Esophagus muscularis mucosa (tissue), 4 donors: ENCODE measurements around the gene TYMS. TPM values are rescaled to one million over a fixed set of nuclear protein-coding genes. Genes with fewer than 3 reads are reported as not detected.

ENCODE experiments used
- DNase-seq: peaks from one replicate; pipeline ENCODE4 v3.0.0-alpha.2; 2017; ENCODE audit errors: extremely low spot score
- H3K27ac ChIP-seq, 4 donors: fragments of 200-600 bp; sonication (generic); replicated peaks in 1 of 4; 1 replicate in 3 of 4; 2 replicates in 1 of 4; pipeline ENCODE4 v1.5.1; 2016 to 2019; ENCODE audit warnings: mild to moderate bottlenecking in 1 of 4
- H3K27me3 ChIP-seq, 4 donors: fragments of 200-600 bp; sonication (generic); one replicate each; pipeline versions ENCODE4 v1.5.1 to v1.6.0; 2016 to 2019
- H3K36me3 ChIP-seq, 4 donors: fragments of 200-600 bp; sonication (generic); one replicate each; pipeline ENCODE4 v1.5.1; 2016 to 2019
- H3K4me1 ChIP-seq, 4 donors: fragments of 200-600 bp; sonication (generic); one replicate each; pipeline ENCODE4 v1.5.1; 2016 to 2019
- H3K4me3 ChIP-seq, 4 donors: fragments of 200-600 bp; sonication (generic); 1 replicate in 2 of 4; 2 replicates in 2 of 4; pipeline ENCODE4 v1.5.1; 2016 to 2019; ENCODE audit warnings: mild to moderate bottlenecking in 4 of 4, moderate library complexity in 1 of 4
- H3K9me3 ChIP-seq, 4 donors: fragments of 200-600 bp; sonication (generic); 1 replicate in 3 of 4; 2 replicates in 1 of 4; pipeline ENCODE4 v1.5.1; 2016 to 2019
- EP300 ChIP-seq: sonication (generic); formaldehyde crosslinking; IDR thresholded peaks from one replicate; pipeline ENCODE4 v1.6.1; 2017; ENCODE audit warnings: antibody characterized with exemption
- POLR2A ChIP-seq: fragments of 450-650 bp; IDR thresholded peaks from one replicate; pipeline ENCODE4 v1.6.1; 2017; ENCODE audit warnings: antibody characterized with exemption, moderate library complexity, mild to moderate bottlenecking, low read depth
- POLR2AphosphoS5 ChIP-seq, 2 donors: sonication (generic); formaldehyde crosslinking; IDR thresholded peaks; one replicate each; pipeline ENCODE4 v1.6.1; 2017; ENCODE audit warnings: antibody characterized with exemption in 2 of 2
- WGBS: methylation state at CpG from one replicate; pipeline ENCODE4 v1.1.5; 2018; 5-methylcytosine and 5-hydroxymethylcytosine counted together
- intact Hi-C: fragments of 100-400 bp; cut with DNase I; formaldehyde crosslinking; loops from one replicate; pipeline ENCODE4 v1.15.1; 2023
- total RNA-seq, 4 donors: library from RNA; depleted of rRNA; stranded (reverse); fragments of >200 nt; gene quantifications; one replicate each; pipeline versions ENCODE4 v1.1.0 to v1.2.1, GENCODE V29; 2016
- TF ChIP-seq, protein P1 (sequence below), 3 experiments: fragments of 200-600 bp in 2 of 3; fragments of 450-650 bp in 1 of 3; sonication (generic) in 2 of 3; IDR thresholded peaks; one replicate each; pipeline ENCODE4 v1.5.1; 2017 to 2019; ENCODE audit warnings: antibody characterized with exemption in 3 of 3, mild to moderate bottlenecking in 2 of 3, moderate library complexity in 1 of 3

TYMS gene
- total RNA-seq, result 1 to 10 TPM in 3 of 4 donors, under 1 TPM in 1; 0.42 to 3.8 (median 2.2) TPM

DNA sequence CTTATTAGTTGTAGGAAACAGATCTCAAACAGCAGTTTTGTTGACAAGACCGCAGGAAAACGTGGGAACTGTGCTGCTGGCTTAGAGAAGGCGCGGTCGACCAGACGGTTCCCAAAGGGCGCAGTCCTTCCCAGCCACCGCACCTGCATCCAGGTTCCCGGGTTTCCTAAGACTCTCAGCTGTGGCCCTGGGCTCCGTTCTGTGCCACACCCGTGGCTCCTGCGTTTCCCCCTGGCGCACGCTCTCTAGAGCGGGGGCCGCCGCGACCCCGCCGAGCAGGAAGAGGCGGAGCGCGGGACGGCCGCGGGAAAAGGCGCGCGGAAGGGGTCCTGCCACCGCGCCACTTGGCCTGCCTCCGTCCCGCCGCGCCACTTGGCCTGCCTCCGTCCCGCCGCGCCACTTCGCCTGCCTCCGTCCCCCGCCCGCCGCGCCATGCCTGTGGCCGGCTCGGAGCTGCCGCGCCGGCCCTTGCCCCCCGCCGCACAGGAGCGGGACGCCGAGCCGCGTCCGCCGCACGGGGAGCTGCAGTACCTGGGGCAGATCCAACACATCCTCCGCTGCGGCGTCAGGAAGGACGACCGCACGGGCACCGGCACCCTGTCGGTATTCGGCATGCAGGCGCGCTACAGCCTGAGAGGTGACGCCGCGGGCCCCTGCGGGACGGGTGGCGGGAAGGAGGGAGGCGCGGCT is at the start of gene TYMS:
Gene TYMS (plus strand): TSS at position 343 of the 690 bp plus-strand sequence. CDS start 90 bp downstream, at position 433.
- Histone ChIP-seq H3K4me3 (peak within 1 kb of the TSS; percentile 65 to 85 (median 78)), H3K9me3 (no peaks in the 10 kb centered on the region), H3K27me3 (peaks cover 0 to 50% (median 3%) of the 10 kb centered on the region in 4 donors), H3K27ac (peak within 1 kb of the TSS in 3 of 4 donors; percentile 52 to 72 (median 53)), H3K4me1 (peaks cover 9 to 24% (median 19%) of the 10 kb centered on the region in 4 donors), H3K36me3 (no peaks in the 10 kb centered on the region)
- DNase-seq, result no peak
- WGBS, result 2% methylated on average over 21 of the region's 79 CpGs
- TF ChIP-seq POLR2AphosphoS5 (IDR thresholded peaks at IDR 0.05), result no peak
- TF ChIP-seq, protein P1, sequence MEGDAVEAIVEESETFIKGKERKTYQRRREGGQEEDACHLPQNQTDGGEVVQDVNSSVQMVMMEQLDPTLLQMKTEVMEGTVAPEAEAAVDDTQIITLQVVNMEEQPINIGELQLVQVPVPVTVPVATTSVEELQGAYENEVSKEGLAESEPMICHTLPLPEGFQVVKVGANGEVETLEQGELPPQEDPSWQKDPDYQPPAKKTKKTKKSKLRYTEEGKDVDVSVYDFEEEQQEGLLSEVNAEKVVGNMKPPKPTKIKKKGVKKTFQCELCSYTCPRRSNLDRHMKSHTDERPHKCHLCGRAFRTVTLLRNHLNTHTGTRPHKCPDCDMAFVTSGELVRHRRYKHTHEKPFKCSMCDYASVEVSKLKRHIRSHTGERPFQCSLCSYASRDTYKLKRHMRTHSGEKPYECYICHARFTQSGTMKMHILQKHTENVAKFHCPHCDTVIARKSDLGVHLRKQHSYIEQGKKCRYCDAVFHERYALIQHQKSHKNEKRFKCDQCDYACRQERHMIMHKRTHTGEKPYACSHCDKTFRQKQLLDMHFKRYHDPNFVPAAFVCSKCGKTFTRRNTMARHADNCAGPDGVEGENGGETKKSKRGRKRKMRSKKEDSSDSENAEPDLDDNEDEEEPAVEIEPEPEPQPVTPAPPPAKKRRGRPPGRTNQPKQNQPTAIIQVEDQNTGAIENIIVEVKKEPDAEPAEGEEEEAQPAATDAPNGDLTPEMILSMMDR (IDR thresholded peaks at IDR 0.05), result peak in 1 of 3 experiments; percentile 26
- intact Hi-C loops, result no loop called here

DNA sequence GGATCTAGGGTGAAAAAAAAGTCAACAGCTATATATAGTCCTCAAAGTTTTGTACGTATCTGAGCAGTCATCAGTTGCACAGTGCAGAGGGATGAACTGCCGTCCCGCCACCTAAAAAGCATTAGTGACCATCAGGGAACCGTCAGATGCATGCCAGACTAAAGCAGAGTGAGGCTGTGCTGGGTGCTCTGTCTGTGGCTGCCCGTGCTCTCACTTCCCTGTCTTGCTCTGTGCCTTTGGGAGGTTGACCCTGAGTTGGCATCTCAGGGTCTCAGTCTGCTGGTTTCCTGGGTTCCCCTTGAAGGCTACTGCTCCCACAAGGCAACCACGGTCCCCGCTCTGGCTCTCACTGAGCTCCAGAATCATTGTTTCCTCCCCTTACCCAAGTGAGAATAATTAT is 49.5 kb upstream of the TYMS start:
- WGBS, result 86% methylated on average over 7 of the region's 7 CpGs
- H3K4me3 ChIP-seq, result no peak overlapping the region
- no peaks in the 10 kb centered on the region for H3K9me3 ChIP-seq
- no peak for DNase-seq
- no peak for TF ChIP-seq POLR2AphosphoS5 (IDR thresholded peaks at IDR 0.05)
- no peak for TF ChIP-seq EP300
- TF ChIP-seq POLR2A, result no peak
- TF ChIP-seq, protein P1 (IDR thresholded peaks at IDR 0.05), result no peak
- H3K4me1 ChIP-seq, result no peaks in the 10 kb centered on the region
- no peaks in the 10 kb centered on the region for H3K27me3 ChIP-seq
- H3K27ac ChIP-seq, result no peak overlapping the region
- intact Hi-C loops, result no loop called here
- H3K36me3 ChIP-seq, result no peaks in the 10 kb centered on the region

DNA sequence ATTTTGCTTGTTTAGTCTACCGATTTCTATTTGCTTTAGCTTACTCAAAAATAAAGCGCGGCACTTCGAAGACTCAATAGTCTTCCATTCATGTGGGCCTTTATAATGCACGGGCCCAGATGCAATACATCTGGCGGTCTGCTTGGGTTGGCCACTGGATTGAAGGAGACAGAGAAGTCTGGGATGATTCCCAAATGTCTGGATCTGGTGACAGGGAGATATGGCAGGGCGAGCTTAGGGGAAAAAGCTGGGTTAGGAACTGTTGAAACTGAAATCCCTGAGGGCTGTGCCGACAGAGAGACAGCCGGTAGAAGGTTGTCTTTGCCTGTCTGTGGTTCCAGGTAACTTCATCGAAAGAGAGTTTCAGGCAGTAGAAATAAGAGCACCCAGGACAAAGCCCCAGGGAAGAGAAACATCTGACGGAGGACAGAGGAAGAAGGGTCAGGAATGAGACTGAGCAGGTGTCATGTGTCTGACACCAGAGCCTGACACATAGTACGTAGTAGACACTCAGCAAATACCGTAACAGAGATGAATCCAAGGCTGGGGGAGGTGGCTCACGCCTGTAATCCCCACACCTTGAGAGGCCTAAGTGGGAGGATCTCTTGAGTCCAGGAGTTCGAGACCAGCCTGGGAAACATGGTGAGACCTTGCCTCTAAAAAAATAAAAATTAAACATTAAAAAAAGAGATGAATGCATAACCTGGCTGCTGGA is 47.1 kb upstream of the TYMS start:
- TF ChIP-seq POLR2A (no peak), EP300 (no peak), POLR2AphosphoS5 (IDR thresholded peaks at IDR 0.05) (no peak)
- TF ChIP-seq, protein P1 (IDR thresholded peaks at IDR 0.05), result no peak
- intact Hi-C loops, result no loop called here
- Histone ChIP-seq H3K27me3 (no peaks in the 10 kb centered on the region), H3K9me3 (no peaks in the 10 kb centered on the region), H3K4me3 (no peak overlapping the region), H3K27ac (no peak overlapping the region), H3K4me1 (peaks cover 0 to 2% (median 0%) of the 10 kb centered on the region in 4 donors), H3K36me3 (no peaks in the 10 kb centered on the region)
- WGBS, result 79% methylated on average over 15 of the region's 15 CpGs
- no peak for DNase-seq

DNA sequence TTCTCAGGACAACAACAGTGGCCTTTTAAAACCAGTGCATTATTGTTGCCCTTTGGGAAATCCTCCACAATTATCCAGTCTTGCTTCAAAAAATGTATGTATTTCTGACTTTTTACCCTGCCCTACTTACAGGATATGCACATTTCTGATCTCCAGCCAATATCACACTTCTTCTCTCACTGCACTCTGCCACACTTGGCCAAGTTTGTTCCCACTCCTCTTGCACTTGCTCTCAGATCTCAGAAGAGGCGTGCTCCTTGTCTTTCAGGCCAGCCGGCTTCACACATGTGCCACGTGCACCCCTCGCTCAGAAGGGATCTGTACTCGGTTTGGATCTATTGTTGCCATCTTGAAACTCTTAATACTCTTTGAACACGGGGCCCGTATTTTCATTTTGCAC is 45.3 kb upstream of the TYMS start:
- TF ChIP-seq EP300 (no peak), POLR2AphosphoS5 (IDR thresholded peaks at IDR 0.05) (no peak), POLR2A (no peak)
- TF ChIP-seq, protein P1 (IDR thresholded peaks at IDR 0.05), result no peak
- peaks cover 0 to 8% (median 3%) of the 10 kb centered on the region in 4 donors for H3K4me1 ChIP-seq
- 90% methylated on average over 7 of the region's 7 CpGs for WGBS
- H3K27me3 ChIP-seq, result no peaks in the 10 kb centered on the region
- H3K36me3 ChIP-seq, result no peaks in the 10 kb centered on the region
- no peak overlapping the region for H3K27ac ChIP-seq
- H3K4me3 ChIP-seq, result no peak overlapping the region
- H3K9me3 ChIP-seq, result no peaks in the 10 kb centered on the region
- no peak for DNase-seq
- intact Hi-C loops, result no loop called here
